RKO (cell line): ENCODE measurements around the gene TRPM8.
A peak's percentile ranks its signal among the peaks of the same experiment; 100 is the strongest.

ENCODE experiments used
- DNase-seq: peaks from one replicate; pipeline ENCODE4 v3.0.0-alpha.2; 2016; ENCODE audit warnings: low spot score

The TRPM8 gene

GRCh38 chr2:233976087-233976486 lies 58.9 kb downstream of the TRPM8 start:
- no peak for DNase-seq

DNA sequence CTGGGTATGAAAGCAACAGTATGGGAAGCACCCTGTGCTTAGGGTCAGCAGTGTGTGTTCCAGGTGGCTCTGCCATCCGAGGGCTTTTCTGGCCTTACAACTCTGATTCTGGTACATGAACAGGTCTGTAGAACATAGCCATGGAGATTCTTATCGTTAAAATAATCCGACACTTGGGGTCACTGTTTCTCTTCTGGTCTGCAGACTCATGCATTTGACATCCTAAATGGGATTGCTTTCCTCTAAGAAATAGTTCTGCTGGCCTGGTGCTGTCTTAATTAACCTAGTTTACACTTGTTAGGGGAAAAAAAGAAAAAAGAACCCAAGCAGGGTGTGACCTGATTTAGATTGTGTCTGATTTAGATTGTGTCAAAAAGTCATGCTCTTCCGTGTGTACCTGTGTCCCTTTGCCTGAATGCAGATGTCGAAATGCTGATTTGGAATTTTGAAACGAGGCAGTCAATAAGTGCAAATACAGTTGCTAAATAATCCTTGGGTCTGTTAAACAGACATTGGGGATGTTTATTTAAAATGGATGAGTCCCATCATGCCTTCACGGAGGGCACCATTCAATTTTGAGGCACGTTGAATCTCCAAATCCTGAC lies 59.6 kb downstream of the TRPM8 start:
- peak; percentile 69 for DNase-seq

GRCh38 chr2:233977296-233977837 lies 60.2 kb downstream of the TRPM8 start:
- no peak for DNase-seq

GRCh38 chr2:233979748-233980147 lies 62.6 kb downstream of the TRPM8 start:
- DNase-seq, result peak; percentile 15

DNA sequence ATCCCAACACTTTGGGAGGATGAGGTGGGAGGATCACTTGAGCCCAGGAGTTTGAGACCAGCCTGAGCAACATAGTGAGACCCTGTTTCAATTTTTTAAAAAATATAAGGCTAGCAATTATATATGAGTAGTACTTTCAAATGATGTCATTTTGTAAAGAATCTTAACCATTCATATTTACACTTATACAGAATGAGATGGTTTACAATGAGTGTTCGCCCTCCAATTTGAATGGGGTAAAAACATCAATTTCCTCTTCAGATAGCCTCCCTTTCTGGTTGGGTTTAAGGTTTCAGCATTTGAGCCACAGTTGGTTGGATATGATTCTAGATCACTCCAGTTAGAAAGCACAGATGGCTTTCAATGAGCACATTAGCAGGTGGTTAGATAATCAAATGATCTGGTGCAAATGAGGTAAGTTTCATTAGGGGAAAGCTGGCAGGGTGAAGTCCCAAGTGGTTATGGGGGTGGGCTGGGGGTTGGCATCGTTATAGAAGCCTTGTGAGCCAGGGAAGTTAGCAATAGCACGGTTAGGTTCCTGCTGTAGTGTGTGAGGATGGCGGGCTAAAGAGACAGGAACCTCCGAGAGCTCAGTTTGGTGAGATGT lies 63.9 kb downstream of the TRPM8 start:
- DNase-seq, result no peak

- DNase-seq, result no peak
Observed at GRCh38 chr2:233981574-233982420, 64.6 kb downstream of the TRPM8 start.

GRCh38 chr2:233982421-233983121 lies 65.4 kb downstream of the TRPM8 start:
- peak; percentile 18 for DNase-seq

DNA sequence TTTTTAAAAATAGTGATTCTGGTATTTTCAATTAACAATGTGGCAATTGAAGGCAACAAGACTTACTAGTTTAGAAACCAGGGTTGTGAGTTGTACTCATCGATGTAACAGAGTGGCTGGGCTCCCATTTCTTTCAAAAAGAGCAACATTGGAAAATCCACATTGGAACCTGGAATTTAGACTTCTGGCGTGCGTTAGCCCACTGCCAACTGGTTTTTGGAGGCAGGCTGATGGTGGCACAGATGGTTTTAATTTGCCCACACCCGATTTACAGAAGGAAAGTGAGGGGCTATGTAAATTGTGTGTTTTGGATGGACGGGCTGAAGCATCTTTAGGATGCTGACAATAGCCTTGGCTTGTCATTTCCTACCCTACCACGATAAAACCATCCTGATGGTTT lies 66.3 kb downstream of the TRPM8 start:
- no peak for DNase-seq

- DNase-seq, result no peak
Observed at GRCh38 chr2:233988581-233988980, 71.4 kb downstream of the TRPM8 start.

GRCh38 chr2:233989221-233989858 lies 72.2 kb downstream of the TRPM8 start:
- DNase-seq, result no peak

GRCh38 chr2:233990261-233990798 lies 73.2 kb downstream of the TRPM8 start:
- peak; percentile 11 for DNase-seq

DNA sequence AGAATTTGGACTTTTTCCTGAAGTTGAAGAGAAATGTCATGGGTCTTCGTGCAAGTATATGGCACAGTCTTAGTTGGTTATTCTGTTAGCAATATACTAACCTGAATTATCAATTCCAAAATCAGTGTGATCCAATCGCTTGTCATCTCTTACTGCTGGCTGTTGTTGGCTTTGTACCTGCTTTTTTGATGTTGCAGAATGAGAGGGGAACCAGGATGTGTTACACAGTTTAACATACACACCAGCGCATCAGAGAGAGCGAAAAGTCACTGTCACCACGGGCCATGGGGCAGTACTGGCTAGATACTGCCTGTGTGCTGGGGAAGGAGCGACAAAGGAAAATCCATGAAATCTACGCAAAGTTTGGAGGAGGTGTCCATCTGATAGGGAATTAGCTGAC lies 74.0 kb downstream of the TRPM8 start:
- no peak for DNase-seq

DNA sequence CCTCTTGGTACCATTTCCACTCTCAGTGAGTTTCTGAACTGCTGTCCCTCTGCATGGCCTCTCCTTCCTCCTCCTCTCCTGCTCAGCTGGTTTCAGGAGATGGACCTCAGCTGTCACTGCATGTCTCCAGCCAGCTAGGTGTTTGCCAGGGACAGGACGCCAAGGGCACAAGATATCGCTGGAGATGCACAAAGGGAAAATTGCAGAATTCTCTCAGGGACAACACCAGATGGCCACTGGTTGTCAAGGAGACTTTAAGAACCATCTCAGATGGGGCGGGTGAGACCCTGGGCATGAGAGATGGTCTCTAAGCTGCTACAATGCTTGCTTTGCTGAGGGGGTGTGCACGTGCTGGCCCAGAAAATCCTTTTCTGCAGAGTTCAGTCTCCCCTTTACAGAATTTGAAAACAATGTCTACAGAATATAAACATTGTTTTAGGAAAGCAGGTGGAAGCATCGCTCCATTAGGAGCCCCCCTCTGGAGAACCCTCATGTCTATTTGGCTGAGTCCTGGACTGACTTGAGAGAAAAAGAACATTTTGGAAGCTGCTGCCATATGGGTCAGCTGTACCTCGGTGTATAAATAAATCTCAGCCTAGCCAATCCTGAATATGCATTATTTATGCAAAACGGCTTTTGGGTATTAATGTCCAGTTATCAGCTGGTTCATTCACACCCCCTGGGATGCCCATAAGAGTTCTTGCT lies 75.5 kb downstream of the TRPM8 start:
- DNase-seq, result no peak

DNA sequence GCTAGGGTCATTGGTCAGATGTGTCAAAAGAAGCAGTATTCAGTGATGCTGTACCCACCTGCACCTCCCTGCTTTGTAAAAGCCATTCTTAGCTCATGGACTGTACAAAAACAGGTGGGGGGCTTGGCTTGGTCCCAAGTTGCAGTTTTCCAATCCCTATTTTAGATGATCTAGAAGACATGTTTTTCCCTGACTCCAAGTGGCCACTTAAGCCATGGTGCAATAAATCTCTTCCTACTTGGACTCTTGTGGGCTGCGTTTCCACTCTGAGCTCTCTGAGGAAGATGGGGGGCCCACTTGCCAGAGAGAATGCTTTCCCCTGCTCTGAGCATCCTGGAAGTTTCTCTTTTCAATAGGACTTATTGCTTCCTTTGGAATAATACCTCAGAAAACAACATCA lies 76.3 kb downstream of the TRPM8 start:
- DNase-seq, result no peak

DNA sequence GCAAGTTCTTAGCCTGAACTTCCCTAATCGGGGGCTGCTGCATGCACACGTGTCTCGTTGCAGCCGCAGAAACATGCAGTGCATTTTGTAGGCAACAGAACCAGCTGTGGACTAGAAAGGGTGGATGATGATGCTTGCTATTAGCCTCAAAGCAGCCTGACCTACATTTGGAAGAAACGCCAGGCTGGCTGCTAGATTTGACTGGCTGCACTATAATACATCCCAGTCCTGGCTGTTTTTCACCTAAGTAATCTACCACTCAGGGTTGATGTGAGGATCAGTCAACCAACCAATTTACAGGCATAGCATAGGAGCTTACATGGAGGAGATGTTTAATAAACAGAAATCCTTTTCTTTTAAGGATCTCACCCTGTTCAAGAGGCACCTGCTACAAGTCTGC lies 77.0 kb downstream of the TRPM8 start:
- no peak for DNase-seq

GRCh38 chr2:233996000-233996399 lies 78.8 kb downstream of the TRPM8 start:
- no peak for DNase-seq

GRCh38 chr2:233996461-233996860 lies 79.3 kb downstream of the TRPM8 start:
- DNase-seq, result no peak

GRCh38 chr2:233997707-233998106 lies 80.5 kb downstream of the TRPM8 start:
- DNase-seq, result no peak

- DNase-seq, result no peak
Observed at GRCh38 chr2:233999182-233999581, 82.0 kb downstream of the TRPM8 start.

GRCh38 chr2:234001380-234002160 lies 84.4 kb downstream of the TRPM8 start:
- no peak for DNase-seq
